HCT116 (cell line): ENCODE measurements around the gene NAPB. TPM values are rescaled to one million over a fixed set of nuclear protein-coding genes. Genes with fewer than 3 reads are reported as not detected.

ENCODE experiments used
- ATAC-seq: fragments of 200-7000 bp; cut with Tn5 transposase; 2 replicates; pipeline ENCODE4 v1.9.1; 2020; ENCODE audit warnings: mild to moderate bottlenecking, moderate library complexity
- BruUV-seq: library from RNA; stranded (reverse); fragments of 400-500 nt; replicated peaks from 2 replicates; lab custom pipeline; 2021; lab: Mats Ljungman, UMichigan
- CTCF ChIA-PET: fragments of 300-600 bp; sonication (Branson Sonifier 250); formaldehyde crosslinking; loops from one replicate; lab custom pipeline; 2021; ENCODE audit warnings: antibody characterized with exemption; lab: Charles Lee
- POLR2A ChIA-PET: fragments of 300-600, 350-600 bp; sonication (Branson Sonifier 250); formaldehyde crosslinking; loops from one replicate; lab custom pipeline; 2021; ENCODE audit warnings: antibody characterized with exemption; lab: Charles Lee
- RAD21 ChIA-PET, 2 experiments: fragments of 300-600 bp; sonication (Branson Sonifier 250); formaldehyde crosslinking; loops; one replicate each; lab custom pipeline; 2023; ENCODE audit warnings: low total read pairs in 2 of 2; ENCODE audit not compliant: uncharacterized antibody in 2 of 2, unreplicated experiment in 2 of 2, low non-redundant PET in 1 of 2; lab: Charles Lee
- DNase-seq: peaks from one replicate; pipeline ENCODE4 v3.0.0-alpha.2; 2010; ENCODE audit warnings: low read depth, low spot score
- H2AFZ ChIP-seq: fragments of 200-600 bp; shearing (Covaris generic), sonication (generic); 2 replicates; pipeline ENCODE4 v1.6.1; 2017; ENCODE audit warnings: low read depth, mixed run types, mixed read lengths, antibody characterized with exemption, low read length; ENCODE audit not compliant: poor library complexity, severe bottlenecking
- H3K27ac ChIP-seq: 2 replicates; pipeline ENCODE4 v1.5.1; 2012; ENCODE audit warnings: low read depth, low read length
- H3K27me3 ChIP-seq: fragments of 200-600 bp; sonication (generic); 2 replicates; pipeline ENCODE4 v1.6.1; 2016; ENCODE audit warnings: mixed run types, low read length, mixed read lengths; ENCODE audit not compliant: insufficient read depth
- H3K36me3 ChIP-seq, 2 experiments: fragments of 200-500 bp in 1 of 2; fragments of 200-600 bp in 1 of 2; sonication (Bioruptor generic) in 1 of 2; sonication (generic) in 1 of 2; 2 replicates each; pipeline versions ENCODE4 v1.5.1 to v1.6.1; 2014 to 2016; ENCODE audit warnings: low read length in 2 of 2, inconsistent platforms in 1 of 2, mixed read lengths in 1 of 2, mixed run types in 1 of 2; ENCODE audit not compliant: insufficient read depth in 2 of 2, control insufficient read depth in 1 of 2
- H3K4me1 ChIP-seq, 2 experiments: fragments of 200-600 bp in 1 of 2; sonication (generic) in 1 of 2; 2 replicates each; pipeline versions ENCODE4 v1.5.1 to v1.6.1; 2012 to 2017; ENCODE audit warnings: low read length in 2 of 2, inconsistent platforms in 1 of 2, mild to moderate bottlenecking in 1 of 2, mixed read lengths in 1 of 2, mixed run types in 1 of 2, moderate library complexity in 1 of 2; ENCODE audit not compliant: insufficient read depth in 2 of 2, control insufficient read depth in 1 of 2
- H3K4me2 ChIP-seq: fragments of 200-600 bp; sonication (generic); 2 replicates; pipeline ENCODE4 v1.6.1; 2017; ENCODE audit warnings: mixed run types, low read length, mixed read lengths
- H3K4me3 ChIP-seq, 2 experiments: fragments of 200-600 bp in 1 of 2; sonication (generic) in 1 of 2; replicated peaks in 1 of 2; 2 replicates each; pipeline ENCODE4 v1.5.1; 2011 to 2016; ENCODE audit warnings: low read length in 2 of 2, control low read depth in 1 of 2, low read depth in 1 of 2, mild to moderate bottlenecking in 1 of 2, mixed read lengths in 1 of 2, mixed run types in 1 of 2
- H3K79me2 ChIP-seq: fragments of 200-600 bp; sonication (generic); 2 replicates; pipeline ENCODE4 v1.6.1; 2017; ENCODE audit warnings: mild to moderate bottlenecking, mixed run types, low read length, moderate library complexity, mixed read lengths; ENCODE audit not compliant: insufficient read depth
- H3K9ac ChIP-seq: fragments of 200-600 bp; sonication (generic); 2 replicates; pipeline ENCODE4 v1.6.1; 2016; ENCODE audit warnings: low read length, mixed read lengths
- H3K9me2 ChIP-seq: fragments of 200-600 bp; sonication (generic), shearing (Covaris generic); 2 replicates; pipeline ENCODE4 v1.6.1; 2017; ENCODE audit warnings: mixed run types, mild to moderate bottlenecking, moderate library complexity; ENCODE audit not compliant: insufficient read depth
- H3K9me3 ChIP-seq, 2 experiments: fragments of 200-500 bp in 1 of 2; fragments of 200-600 bp in 1 of 2; sonication (Bioruptor generic) in 1 of 2; sonication (generic) in 1 of 2; 2 replicates each; pipeline ENCODE4 v1.6.1; 2014 to 2017; ENCODE audit warnings: low read length in 2 of 2, mixed read lengths in 2 of 2, inconsistent platforms in 1 of 2, low read depth in 1 of 2, mild to moderate bottlenecking in 1 of 2, mixed run types in 1 of 2, moderate library complexity in 1 of 2; ENCODE audit not compliant: control insufficient read depth in 1 of 2, insufficient read depth in 1 of 2
- H4K20me1 ChIP-seq: fragments of 200-600 bp; sonication (generic), shearing (Covaris generic); 2 replicates; pipeline ENCODE4 v1.6.1; 2017; ENCODE audit warnings: mixed run types, mild to moderate bottlenecking, moderate library complexity; ENCODE audit not compliant: insufficient read depth
- CBX3 ChIP-seq: IDR thresholded peaks from 2 replicates; pipeline ENCODE4 v1.6.1; 2012; ENCODE audit warnings: low read depth
- CEBPB ChIP-seq: IDR thresholded peaks from 2 replicates; pipeline ENCODE4 v1.6.1; 2012; ENCODE audit warnings: low read depth
- CTCF ChIP-seq, 3 experiments: fragments of 200-600 bp in 1 of 3; sonication (generic) in 1 of 3; IDR thresholded peaks in 2 of 3; conservative IDR thresholded peaks in 1 of 3; 2 replicates each; pipeline ENCODE4 v1.5.1; 2012 to 2017; ENCODE audit warnings: low read depth in 2 of 3, low read length in 2 of 3, antibody characterized with exemption in 1 of 3, borderline replicate concordance in 1 of 3, control low read depth in 1 of 3, mild to moderate bottlenecking in 1 of 3, mixed read lengths in 1 of 3, mixed run types in 1 of 3, moderate library complexity in 1 of 3; ENCODE audit not compliant: insufficient read depth in 1 of 3
- EGR1 ChIP-seq: IDR thresholded peaks from 2 replicates; pipeline ENCODE4 v1.6.1; 2012; ENCODE audit warnings: low read depth
- ELF1 ChIP-seq: IDR thresholded peaks from 2 replicates; pipeline ENCODE4 v1.6.1; 2012; ENCODE audit warnings: low read depth, borderline replicate concordance
- EZH2 ChIP-seq: fragments of 200-600 bp; sonication (generic); IDR thresholded peaks from 2 replicates; pipeline ENCODE4 v1.6.1; 2017; ENCODE audit warnings: antibody characterized with exemption, mixed run types
- EZH2phosphoT487 ChIP-seq: fragments of 200-600 bp; IDR thresholded peaks from 2 replicates; pipeline ENCODE4 v1.6.1; 2018; ENCODE audit warnings: antibody characterized with exemption, borderline replicate concordance
- FOSL1 ChIP-seq: IDR thresholded peaks from 2 replicates; pipeline ENCODE4 v1.6.1; 2012; ENCODE audit warnings: low read depth
- JUND ChIP-seq: IDR thresholded peaks from 2 replicates; pipeline ENCODE4 v1.6.1; 2012
- MAX ChIP-seq: IDR thresholded peaks from 2 replicates; pipeline ENCODE4 v1.6.1; 2012
- POLR2A ChIP-seq: IDR thresholded peaks from 2 replicates; pipeline ENCODE4 v1.7.0; 2011; ENCODE audit warnings: borderline replicate concordance; ENCODE audit not compliant: insufficient read depth, insufficient read length; ENCODE audit errors: extremely low read depth
- POLR2AphosphoS5 ChIP-seq: IDR thresholded peaks from 2 replicates; pipeline ENCODE4 v1.6.1; 2011; ENCODE audit warnings: mild to moderate bottlenecking, low read depth, low read length, moderate library complexity
- RAD21 ChIP-seq: IDR thresholded peaks from 2 replicates; pipeline ENCODE4 v1.6.1; 2012; ENCODE audit warnings: low read depth, mild to moderate bottlenecking
- SIN3A ChIP-seq: IDR thresholded peaks from 2 replicates; pipeline ENCODE4 v1.6.1; 2012; ENCODE audit warnings: low read depth
- SP1 ChIP-seq: IDR thresholded peaks from 2 replicates; pipeline ENCODE4 v1.6.1; 2012; ENCODE audit warnings: low read depth
- SRF ChIP-seq: IDR thresholded peaks from 2 replicates; pipeline ENCODE4 v1.6.1; 2012; ENCODE audit warnings: low read depth
- TCF7L2 ChIP-seq: IDR thresholded peaks from 2 replicates; pipeline ENCODE4 v1.7.0; 2011; ENCODE audit warnings: borderline replicate concordance, inconsistent platforms; ENCODE audit not compliant: insufficient read depth, insufficient read length; ENCODE audit errors: extremely low read depth
- YY1 ChIP-seq: IDR thresholded peaks from 2 replicates; pipeline ENCODE4 v1.6.1; 2011; ENCODE audit warnings: low read length, low read depth, moderate library complexity, mild to moderate bottlenecking; ENCODE audit not compliant: insufficient replicate concordance; ENCODE audit errors: extremely low read depth
- ZBTB33 ChIP-seq: IDR thresholded peaks from 2 replicates; pipeline ENCODE4 v1.6.1; 2011; ENCODE audit warnings: mild to moderate bottlenecking, low read length, moderate library complexity; ENCODE audit not compliant: insufficient replicate concordance; ENCODE audit errors: extremely low read depth
- ZFX ChIP-seq: fragments of 450-650 bp; IDR thresholded peaks from 2 replicates; pipeline ENCODE4 v1.6.1; 2017
- ZNF274 ChIP-seq: fragments of 200-500 bp; sonication (Bioruptor generic); IDR thresholded peaks from 2 replicates; pipeline ENCODE4 v1.6.1; 2014; ENCODE audit warnings: mild to moderate bottlenecking, low read depth, low read length, inconsistent platforms
- intact Hi-C: fragments of 100-400 bp; cut with micrococcal nuclease; formaldehyde crosslinking; loops from 2 replicates; pipeline ENCODE4 v1.10.0; 2022
- total RNA-seq: library from RNA; stranded (reverse); gene quantifications from one replicate; pipeline ENCODE4 v1.2.1, GENCODE V29; 2021; ENCODE audit not compliant: unreplicated experiment

NAPB gene
- total RNA-seq, 1 experiment from 2014 or later: 7.9 TPM

GRCh38 chr20:23340524-23340923 is 80.8 kb downstream of the NAPB start:
- H3K9me2 ChIP-seq: no peaks in the 10 kb centered on the region
- ChIA-PET RAD21 (interaction anchor here (0.6 to 2.1 kb wide), 5 partner anchors 9 to 848 kb away, joined by 4 to 9 read pairs (median 4); no protein-coding TSS in a partner anchor), POLR2A (interaction anchor here (1.3 to 2.3 kb wide), 2 partner anchors 9 to 649 kb away, joined by 6 to 8 read pairs; no protein-coding TSS in a partner anchor), CTCF (interaction anchor here (0.7 to 3.9 kb wide), 13 partner anchors 10 to 1006 kb away, joined by 3 to 70 read pairs (median 4); partner anchors contain the start of gene NXT1)
- peak; percentile 54 for DNase-seq
- H3K4me3 ChIP-seq: no peak overlapping the region
- H2AFZ ChIP-seq: no peak overlapping the region
- no peak overlapping the region for H3K9ac ChIP-seq
- no peaks in the 10 kb centered on the region for H3K79me2 ChIP-seq
- intact Hi-C loops: loop anchor here (1.0 to 5.0 kb wide), 2 partner anchors 649 to 1003 kb away; no protein-coding TSS in a partner anchor
- no peak overlapping the region for H3K27ac ChIP-seq
- ATAC-seq: peak; percentile 92
- H3K27me3 ChIP-seq: peaks cover 18% of the 10 kb centered on the region; the same call in 1 of the 2 replicates
- no peaks in the 10 kb centered on the region for H3K4me1 ChIP-seq
- no peaks in the 10 kb centered on the region for H3K9me3 ChIP-seq
- no peaks in the 10 kb centered on the region for H4K20me1 ChIP-seq
- no peak overlapping the region for H3K4me2 ChIP-seq
- no TSS peak for BruUV-seq
- H3K36me3 ChIP-seq: no peaks in the 10 kb centered on the region
- TF ChIP-seq ZNF274 (no peak), ZBTB33 (no peak), MAX (0 out of 2 replicates have a peak, but pooled peaks have one; percentile 17), CTCF (IDR thresholded peaks at IDR 0.05 in 2 of 3, conservative IDR thresholded peaks at IDR 0.05 in 1 of 3; ENCODE audit: borderline replicate concordance in 1 of 3, insufficient read depth in 1 of 3, low read depth in 2 of 3, low read length in 2 of 3) (peak; percentile 40 to 53 (median 50); a peak in 5 of 6 replicates), ZFX (no peak), CBX3 (no peak), SRF (no peak), POLR2AphosphoS5 (no peak), SP1 (no peak), EZH2phosphoT487 (no peak), JUND (no peak), SIN3A (no peak), FOSL1 (no peak), YY1 (no peak), EZH2 (no peak), RAD21 (peak; percentile 76), CEBPB (no peak), ELF1 (no peak), TCF7L2 (peak; percentile 19), EGR1 (no peak), POLR2A (no peak)
